ENCODE measurements around the gene TNIK. TPM values are rescaled to one million over a fixed set of nuclear protein-coding genes. Genes with fewer than 3 reads are reported as not detected.

Gene TNIK
- total RNA-seq, 1 experiment from 2014 or later, result 7.0 TPM

DNA sequence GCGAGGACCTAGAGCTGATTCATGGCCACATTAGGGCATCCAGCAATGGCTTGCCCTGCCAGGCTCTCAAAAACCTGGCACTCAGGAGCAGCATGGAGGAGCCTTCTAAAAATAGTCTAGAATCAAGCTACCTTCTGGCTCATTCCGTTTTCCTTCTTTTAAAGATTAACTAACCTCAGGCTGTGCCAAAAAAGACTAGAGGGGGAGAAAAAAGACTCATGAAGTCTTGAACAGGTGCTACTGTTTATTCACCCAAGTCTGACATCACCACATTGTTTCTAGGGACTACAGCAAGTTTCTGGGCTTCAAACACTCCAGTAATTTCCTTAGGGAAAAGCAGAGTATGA lies 125.8 kb downstream of the TNIK start:
- no peaks in the 10 kb centered on the region for H3K79me2 ChIP-seq (ENCODE audit: low read length)
- ATAC-seq (no peak), DNase-seq (no peak)
- H3K9ac ChIP-seq (ENCODE audit: low read length), result no peak overlapping the region
- no peaks in the 10 kb centered on the region for H3F3A ChIP-seq (ENCODE audit: low read length, unreplicated experiment)
- ChIA-PET CTCF (no interaction called here), POLR2A (ENCODE audit: unreplicated experiment) (no interaction called here)
- TF ChIP-seq EZH2 (IDR thresholded peaks at IDR 0.05; ENCODE audit: low read length, unreplicated experiment) (no peak), EZH2phosphoT487 (IDR thresholded peaks at IDR 0.05; ENCODE audit: borderline replicate concordance, low read length) (no peak)
- TF ChIP-seq, protein P1, sequence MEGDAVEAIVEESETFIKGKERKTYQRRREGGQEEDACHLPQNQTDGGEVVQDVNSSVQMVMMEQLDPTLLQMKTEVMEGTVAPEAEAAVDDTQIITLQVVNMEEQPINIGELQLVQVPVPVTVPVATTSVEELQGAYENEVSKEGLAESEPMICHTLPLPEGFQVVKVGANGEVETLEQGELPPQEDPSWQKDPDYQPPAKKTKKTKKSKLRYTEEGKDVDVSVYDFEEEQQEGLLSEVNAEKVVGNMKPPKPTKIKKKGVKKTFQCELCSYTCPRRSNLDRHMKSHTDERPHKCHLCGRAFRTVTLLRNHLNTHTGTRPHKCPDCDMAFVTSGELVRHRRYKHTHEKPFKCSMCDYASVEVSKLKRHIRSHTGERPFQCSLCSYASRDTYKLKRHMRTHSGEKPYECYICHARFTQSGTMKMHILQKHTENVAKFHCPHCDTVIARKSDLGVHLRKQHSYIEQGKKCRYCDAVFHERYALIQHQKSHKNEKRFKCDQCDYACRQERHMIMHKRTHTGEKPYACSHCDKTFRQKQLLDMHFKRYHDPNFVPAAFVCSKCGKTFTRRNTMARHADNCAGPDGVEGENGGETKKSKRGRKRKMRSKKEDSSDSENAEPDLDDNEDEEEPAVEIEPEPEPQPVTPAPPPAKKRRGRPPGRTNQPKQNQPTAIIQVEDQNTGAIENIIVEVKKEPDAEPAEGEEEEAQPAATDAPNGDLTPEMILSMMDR (conservative IDR thresholded peaks at IDR 0.05; ENCODE audit: low read depth, low read length), result no peak
- no peaks in the 10 kb centered on the region for H4K20me1 ChIP-seq (ENCODE audit: low read length)
- H3K4me2 ChIP-seq (ENCODE audit: low read length), result no peak overlapping the region
- H2AFZ ChIP-seq (ENCODE audit: low read length), result no peak overlapping the region
- no peaks in the 10 kb centered on the region for H3K27me3 ChIP-seq (ENCODE audit: low read length)
- H3K9me2 ChIP-seq (replicated peaks; ENCODE audit: low read length), result no peaks in the 10 kb centered on the region
- no peaks in the 10 kb centered on the region for H3K4me1 ChIP-seq (ENCODE audit: insufficient read depth, low read length)
- H3K27ac ChIP-seq (ENCODE audit: low read length), result no peak overlapping the region
- intact Hi-C loops (cut with micrococcal nuclease), result no loop called here
- H3K4me3 ChIP-seq (ENCODE audit: low read length), result no peak overlapping the region
- no TSS peak for BruUV-seq (replicated peaks)
- no peaks in the 10 kb centered on the region for H3K9me3 ChIP-seq (ENCODE audit: low read length)
- no peaks in the 10 kb centered on the region for H3K36me3 ChIP-seq (ENCODE audit: low read depth, low read length)

DNA sequence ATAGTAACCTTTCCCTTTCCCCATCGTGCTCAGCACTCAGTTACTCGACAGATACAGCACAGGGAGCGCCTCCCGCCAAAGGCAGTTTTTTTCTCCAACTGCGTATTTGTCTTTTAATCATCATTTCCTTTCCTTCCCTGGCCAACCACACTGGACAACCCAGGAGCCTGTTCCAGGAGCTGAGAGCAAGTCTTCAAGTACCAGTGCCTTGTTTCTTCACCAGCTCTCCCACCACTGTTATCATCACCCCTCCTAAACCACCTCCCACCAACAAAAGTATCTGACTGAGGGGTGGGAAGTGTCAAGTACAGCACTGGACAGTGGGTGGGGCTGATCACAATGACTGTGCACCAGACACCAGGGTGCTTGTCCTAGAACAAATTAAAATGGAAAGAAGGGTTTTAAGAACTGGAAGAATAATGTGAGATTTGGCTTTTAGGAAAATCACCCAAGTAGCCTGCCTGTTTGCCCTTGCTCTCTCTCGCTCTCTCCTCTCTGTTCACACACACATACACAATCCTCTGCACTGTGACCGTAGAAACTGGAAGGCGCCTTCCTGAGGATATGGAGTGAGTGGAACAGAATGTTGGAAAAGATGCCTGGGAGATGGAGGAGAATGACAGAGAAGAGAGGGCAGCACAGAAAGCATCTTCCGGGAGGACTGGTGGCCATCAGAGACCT lies 126.3 kb downstream of the TNIK start:
- H3K9me3 ChIP-seq (ENCODE audit: low read length), result no peaks in the 10 kb centered on the region
- no peak for DNase-seq
- TF ChIP-seq EZH2 (IDR thresholded peaks at IDR 0.05; ENCODE audit: low read length, unreplicated experiment) (no peak), EZH2phosphoT487 (IDR thresholded peaks at IDR 0.05; ENCODE audit: borderline replicate concordance, low read length) (no peak)
- TF ChIP-seq, protein P1 (conservative IDR thresholded peaks at IDR 0.05; ENCODE audit: low read depth, low read length), result no peak
- no peak overlapping the region for H3K9ac ChIP-seq (ENCODE audit: low read length)
- no TSS peak for BruUV-seq (replicated peaks)
- no peaks in the 10 kb centered on the region for H3K4me1 ChIP-seq (ENCODE audit: insufficient read depth, low read length)
- no peaks in the 10 kb centered on the region for H3K36me3 ChIP-seq (ENCODE audit: low read depth, low read length)
- intact Hi-C loops (cut with micrococcal nuclease), result no loop called here
- no peak overlapping the region for H3K4me2 ChIP-seq (ENCODE audit: low read length)
- H3K4me3 ChIP-seq (ENCODE audit: low read length), result no peak overlapping the region
- H3K9me2 ChIP-seq (replicated peaks; ENCODE audit: low read length), result no peaks in the 10 kb centered on the region
- no peaks in the 10 kb centered on the region for H3K27me3 ChIP-seq (ENCODE audit: low read length)
- ATAC-seq, result no peak
- H3K27ac ChIP-seq (ENCODE audit: low read length), result no peak overlapping the region
- no peaks in the 10 kb centered on the region for H3K79me2 ChIP-seq (ENCODE audit: low read length)
- H3F3A ChIP-seq (ENCODE audit: low read length, unreplicated experiment), result no peaks in the 10 kb centered on the region
- POLR2A ChIA-PET (ENCODE audit: unreplicated experiment), result no interaction called here
- no peak overlapping the region for H2AFZ ChIP-seq (ENCODE audit: low read length)
- CTCF ChIA-PET, result no interaction called here
- H4K20me1 ChIP-seq (ENCODE audit: low read length), result no peaks in the 10 kb centered on the region

DNA sequence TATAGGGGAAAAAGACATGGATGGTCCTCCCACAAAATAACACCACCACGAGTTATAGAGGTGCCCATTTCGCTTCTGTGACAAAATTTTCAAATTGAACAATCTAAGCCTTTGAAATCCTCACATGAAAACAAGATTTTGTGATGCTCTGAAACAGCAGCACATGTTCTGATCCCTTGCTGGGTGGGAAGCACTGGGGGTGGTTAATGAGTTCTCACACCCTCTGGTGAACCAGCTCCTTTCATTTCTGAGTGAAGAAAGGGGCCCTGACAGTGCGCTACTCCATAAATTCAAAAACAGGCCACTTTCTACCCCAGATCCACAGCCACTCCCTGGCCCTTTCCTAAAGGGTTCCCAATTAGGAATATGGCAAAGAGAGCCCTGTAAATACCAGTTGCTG lies 129.3 kb downstream of the TNIK start:
- BruUV-seq (replicated peaks), result no TSS peak
- intact Hi-C loops (cut with micrococcal nuclease), result no loop called here

More for the DNA sequence above, 129.3 kb downstream of the TNIK start:
- H3K27me3 ChIP-seq (ENCODE audit: low read length), result no peaks in the 10 kb centered on the region
- no peak overlapping the region for H3K27ac ChIP-seq (ENCODE audit: low read length)
- H4K20me1 ChIP-seq (ENCODE audit: low read length), result no peaks in the 10 kb centered on the region
- H3K79me2 ChIP-seq (ENCODE audit: low read length), result no peaks in the 10 kb centered on the region
- no peak overlapping the region for H3K4me3 ChIP-seq (ENCODE audit: low read length)
- DNase-seq (no peak), ATAC-seq (no peak)
- no peak overlapping the region for H2AFZ ChIP-seq (ENCODE audit: low read length)
- no peaks in the 10 kb centered on the region for H3K9me3 ChIP-seq (ENCODE audit: low read length)
- CTCF ChIA-PET, result no interaction called here
- H3K9ac ChIP-seq (ENCODE audit: low read length), result no peak overlapping the region
- no peaks in the 10 kb centered on the region for H3F3A ChIP-seq (ENCODE audit: low read length, unreplicated experiment)
- TF ChIP-seq EZH2 (IDR thresholded peaks at IDR 0.05; ENCODE audit: low read length, unreplicated experiment) (no peak), EZH2phosphoT487 (IDR thresholded peaks at IDR 0.05; ENCODE audit: borderline replicate concordance, low read length) (no peak)
- TF ChIP-seq, protein P1 (conservative IDR thresholded peaks at IDR 0.05; ENCODE audit: low read depth, low read length), result no peak
- H3K4me2 ChIP-seq (ENCODE audit: low read length), result no peak overlapping the region
- POLR2A ChIA-PET (ENCODE audit: unreplicated experiment), result no interaction called here
- H3K4me1 ChIP-seq (ENCODE audit: insufficient read depth, low read length), result no peaks in the 10 kb centered on the region
- H3K36me3 ChIP-seq (ENCODE audit: low read depth, low read length), result no peaks in the 10 kb centered on the region
- no peaks in the 10 kb centered on the region for H3K9me2 ChIP-seq (replicated peaks; ENCODE audit: low read length)
